Ovary (tissue), 9 donors: ENCODE data around the gene MT1X. TPM values are rescaled to one million over a fixed set of nuclear protein-coding genes. Genes with fewer than 3 reads are reported as not detected.
A peak's percentile ranks its signal among the peaks of the same experiment; 100 is the strongest.

Experiments used
- DNase-seq, 5 donors: peaks; one replicate each; pipeline ENCODE4 v3.0.0-alpha.2; 2019 to 2020
- H3K27ac ChIP-seq, 2 donors: fragments of 200-600 bp; one replicate each; pipeline versions ENCODE4 v1.5.1 to v1.8.0; 2019 to 2022
- H3K27me3 ChIP-seq: fragments of 200-600 bp; one replicate; pipeline ENCODE4 v1.8.0; 2022
- H3K36me3 ChIP-seq: fragments of 200-600 bp; sonication (generic); one replicate; pipeline ENCODE4 v1.5.1; 2019
- H3K4me1 ChIP-seq: one replicate; pipeline ENCODE4 v1.8.1; 2013; ENCODE audit warnings: mild to moderate bottlenecking, moderate library complexity; ENCODE audit not compliant: insufficient read depth
- H3K4me3 ChIP-seq: fragments of 200-600 bp; sonication (generic); one replicate; pipeline ENCODE4 v1.5.1; 2017
- H3K9me3 ChIP-seq, 2 donors: fragments of 200-600 bp in 1 of 2; sonication (generic) in 1 of 2; one replicate each; pipeline versions ENCODE4 v1.5.1 to v1.8.1; 2013 to 2019; ENCODE audit warnings: mild to moderate bottlenecking in 1 of 2, moderate library complexity in 1 of 2
- EP300 ChIP-seq: sonication (generic); formaldehyde crosslinking; IDR thresholded peaks from one replicate; pipeline ENCODE4 v1.6.1; 2017; ENCODE audit warnings: antibody characterized with exemption
- POLR2A ChIP-seq: fragments of 450-650 bp; IDR thresholded peaks from one replicate; pipeline ENCODE4 v1.6.1; 2017; ENCODE audit warnings: antibody characterized with exemption, mild to moderate bottlenecking, moderate library complexity
- WGBS, 3 donors: extraction: QIAGEN DNeasy Blood & Tissue Kit in 1 of 3; methylation state at CpG; one replicate each; pipeline versions ENCODE4 v1.1.5 to v1.1.7; 2013 to 2017; 5-methylcytosine and 5-hydroxymethylcytosine counted together
- intact Hi-C, 4 donors: fragments of 100-400 bp; cut with DNase I; formaldehyde crosslinking; loops; one replicate each; pipeline versions ENCODE4 v1.11.0 to v1.15.1; 2022 to 2023
- polyA plus RNA-seq, 2 donors: library from polyadenylated mRNA; stranded (reverse); fragments of 200-250 nt in 1 of 2; fragments of 350-450 nt in 1 of 2; fragmentation: Illumina TruSeq in 1 of 2; extraction: RNeasy Lipid Tissue Mini Kit (QIAGEN cat#74804) in 1 of 2; gene quantifications; one replicate each; pipeline ENCODE4 v1.2.3, GENCODE V29; 2013 to 2014
- total RNA-seq, 7 donors: library from RNA; depleted of rRNA in 2 of 7; stranded (reverse); fragments of >200 nt in 2 of 7; fragmentation: NEBNext Ultra II Directional in 3 of 7; extraction: Animal tissue kit (Norgen Biotek cat#: 25700) in 3 of 7; gene quantifications; one replicate each; pipeline versions ENCODE4 v1.1.0 to v1.2.4, GENCODE V29; 2016 to 2023
- TF ChIP-seq, protein P1 (sequence below), 3 donors: fragments of 450-650 bp in 2 of 3; fragments of 200-600 bp in 1 of 3; IDR thresholded peaks; one replicate each; pipeline versions ENCODE4 v1.5.1 to v1.8.0; 2016 to 2022; ENCODE audit warnings: antibody characterized with exemption in 3 of 3, mild to moderate bottlenecking in 1 of 3
- donor health status: DM: no; HTN: no; CAD: no; lungs with moderate emphysema.
- donor health status: DM: no; HTN: no; CAD: no.
- donor health status: Bipolar disorder and iron deficiency.
- donor health status: DM: yes; HTN: yes; CAD: no.
- donor health status: DM: no; HTN: no; CAD: no.
- donor health status: DM: yes; HTN: yes; CAD: no.

MT1X gene
- total and polyA plus RNA-seq, 9 donors, result 10.0 to 1,106 (median 141) TPM

GRCh38 chr16:56640076-56640475 is 42.2 kb upstream of the MT1X start:
- DNase-seq, result no peak
- Histone ChIP-seq H3K27ac (no peak overlapping the region), H3K36me3 (no peaks in the 10 kb centered on the region), H3K4me3 (no peak overlapping the region), H3K27me3 (no peaks in the 10 kb centered on the region), H3K9me3 (no peaks in the 10 kb centered on the region), H3K4me1 (peaks cover 11% of the 10 kb centered on the region)
- TF ChIP-seq, protein P1, sequence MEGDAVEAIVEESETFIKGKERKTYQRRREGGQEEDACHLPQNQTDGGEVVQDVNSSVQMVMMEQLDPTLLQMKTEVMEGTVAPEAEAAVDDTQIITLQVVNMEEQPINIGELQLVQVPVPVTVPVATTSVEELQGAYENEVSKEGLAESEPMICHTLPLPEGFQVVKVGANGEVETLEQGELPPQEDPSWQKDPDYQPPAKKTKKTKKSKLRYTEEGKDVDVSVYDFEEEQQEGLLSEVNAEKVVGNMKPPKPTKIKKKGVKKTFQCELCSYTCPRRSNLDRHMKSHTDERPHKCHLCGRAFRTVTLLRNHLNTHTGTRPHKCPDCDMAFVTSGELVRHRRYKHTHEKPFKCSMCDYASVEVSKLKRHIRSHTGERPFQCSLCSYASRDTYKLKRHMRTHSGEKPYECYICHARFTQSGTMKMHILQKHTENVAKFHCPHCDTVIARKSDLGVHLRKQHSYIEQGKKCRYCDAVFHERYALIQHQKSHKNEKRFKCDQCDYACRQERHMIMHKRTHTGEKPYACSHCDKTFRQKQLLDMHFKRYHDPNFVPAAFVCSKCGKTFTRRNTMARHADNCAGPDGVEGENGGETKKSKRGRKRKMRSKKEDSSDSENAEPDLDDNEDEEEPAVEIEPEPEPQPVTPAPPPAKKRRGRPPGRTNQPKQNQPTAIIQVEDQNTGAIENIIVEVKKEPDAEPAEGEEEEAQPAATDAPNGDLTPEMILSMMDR (IDR thresholded peaks at IDR 0.05), result no peak
- TF ChIP-seq POLR2A (no peak), EP300 (no peak)
- intact Hi-C loops, result no loop called here
- WGBS, 3 donors, result 79 to 91% (median 87%) methylated on average over 1 of the region's 1 CpG

DNA sequence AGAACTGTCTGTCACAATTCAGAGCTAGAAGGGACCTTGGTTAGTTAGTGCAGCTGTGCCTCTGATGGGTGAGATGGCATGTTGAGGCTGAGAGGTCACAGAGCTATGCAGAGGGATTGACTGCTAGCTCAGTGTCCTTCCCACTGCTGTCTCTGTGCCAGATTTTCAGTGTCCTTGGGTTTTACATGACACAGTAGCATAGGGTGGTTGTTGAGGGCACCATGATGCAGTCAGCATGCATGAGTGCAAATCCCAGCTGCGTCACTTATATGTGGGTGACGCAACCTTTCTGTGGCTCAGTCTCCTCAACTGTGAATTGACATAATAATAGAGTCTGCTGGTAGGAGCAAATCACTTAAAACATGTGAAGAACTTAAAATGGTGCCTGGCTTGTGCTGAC is 41.1 kb upstream of the MT1X start:
- 94 to 100% (median 98%) methylated on average over 2 of the region's 2 CpGs for WGBS, 3 donors
- intact Hi-C loops, result no loop called here
- H3K4me1 ChIP-seq, result peaks cover 9% of the 10 kb centered on the region
- DNase-seq, result no peak
- H3K27ac ChIP-seq, result no peak overlapping the region
- H3K36me3 ChIP-seq, result no peaks in the 10 kb centered on the region
- no peaks in the 10 kb centered on the region for H3K27me3 ChIP-seq
- TF ChIP-seq, protein P1 (IDR thresholded peaks at IDR 0.05), result no peak
- TF ChIP-seq EP300 (no peak), POLR2A (no peak)
- H3K9me3 ChIP-seq, result no peaks in the 10 kb centered on the region
- no peak overlapping the region for H3K4me3 ChIP-seq

DNA sequence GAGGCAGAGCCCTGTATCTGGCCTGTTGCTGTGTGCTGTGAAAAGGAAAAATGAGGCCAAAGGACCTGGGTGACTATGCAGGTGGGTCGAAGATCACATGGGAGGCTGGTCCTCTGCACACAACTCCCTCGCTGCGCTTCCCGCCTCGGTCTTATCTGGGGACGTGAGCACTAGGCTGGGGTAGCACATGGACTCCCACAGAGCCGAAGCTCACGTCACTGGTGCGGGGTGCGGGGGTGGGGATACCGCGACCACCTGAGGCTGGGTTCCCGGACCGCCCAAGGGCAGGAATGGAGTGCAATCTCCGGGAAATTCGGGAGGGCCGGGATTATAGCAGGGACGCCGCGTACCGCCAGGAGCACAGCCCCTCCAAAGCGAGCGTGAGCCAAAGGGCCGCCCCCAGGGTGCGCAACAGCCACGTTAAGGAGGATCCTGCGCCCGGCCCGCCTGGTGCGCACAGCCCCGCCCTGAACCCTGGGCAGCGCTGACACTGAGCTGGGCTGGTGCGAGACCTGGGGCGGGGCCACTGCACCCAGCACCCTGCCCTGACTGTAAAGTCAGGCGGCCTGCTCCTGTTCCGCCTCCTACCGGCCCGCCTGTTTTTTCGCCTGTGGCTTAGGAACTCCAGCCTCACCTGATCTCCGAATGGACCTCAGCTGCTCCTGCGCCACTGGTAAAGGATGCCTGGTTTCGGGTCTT is 39.0 kb upstream of the MT1X start:
- H3K27me3 ChIP-seq, result no peaks in the 10 kb centered on the region
- 2 to 5% (median 4%) methylated on average over 29 to 42 of the region's 42 CpGs for WGBS, 3 donors
- no peak for TF ChIP-seq POLR2A
- peak; percentile 82 for TF ChIP-seq EP300
- TF ChIP-seq, protein P1 (IDR thresholded peaks at IDR 0.05), result peak in 2 of 3 donors; percentile 23 to 26
- peak overlapping the region; percentile 2 for H3K4me3 ChIP-seq
- peak in 3 of 5 donors; percentile 51 to 73 (median 57) for DNase-seq
- H3K4me1 ChIP-seq, result peaks cover 6% of the 10 kb centered on the region
- intact Hi-C loops, result no loop called here
- no peaks in the 10 kb centered on the region for H3K9me3 ChIP-seq
- H3K27ac ChIP-seq, result no peak overlapping the region
- no peaks in the 10 kb centered on the region for H3K36me3 ChIP-seq

DNA sequence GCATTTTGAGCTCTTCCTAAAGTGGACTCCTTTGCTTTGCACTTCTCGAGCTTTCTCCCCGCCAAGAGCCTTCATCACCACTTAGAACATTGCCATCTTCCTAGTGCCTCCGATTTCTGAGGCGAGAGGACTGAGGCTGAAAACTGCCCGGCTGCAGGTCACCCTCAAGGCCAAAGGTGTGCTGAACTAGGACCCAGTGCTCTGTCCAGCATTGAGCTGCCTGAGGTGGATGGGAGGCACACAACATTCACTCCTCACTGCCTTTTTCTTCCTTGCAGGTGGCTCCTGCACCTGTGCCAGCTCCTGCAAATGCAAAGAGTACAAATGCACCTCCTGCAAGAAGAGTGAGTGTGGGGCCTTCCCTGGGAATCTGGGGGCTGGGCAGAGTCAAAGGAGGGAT is 38.4 kb upstream of the MT1X start:
- no peak for DNase-seq
- 25 to 41% (median 37%) methylated on average over 5 of the region's 5 CpGs for WGBS, 3 donors
- Histone ChIP-seq H3K27me3 (no peaks in the 10 kb centered on the region), H3K4me3 (no peak overlapping the region), H3K9me3 (no peaks in the 10 kb centered on the region), H3K36me3 (no peaks in the 10 kb centered on the region), H3K4me1 (peaks cover 3% of the 10 kb centered on the region), H3K27ac (no peak overlapping the region)
- TF ChIP-seq, protein P1 (IDR thresholded peaks at IDR 0.05), result no peak
- TF ChIP-seq EP300, result no peak
- TF ChIP-seq POLR2A, result no peak
- intact Hi-C loops, result loop anchor here in 1 of 4 donors (1.0 kb wide), 1 partner anchor 34 kb away; no protein-coding TSS in a partner anchor
